Aorta (tissue), 5 donors: Measurements from ENCODE around the gene FAM193B. TPM values are rescaled to one million over a fixed set of nuclear protein-coding genes. Genes with fewer than 3 reads are reported as not detected.

Experiments
- ATAC-seq: fragments of 200-7000 bp; cut with Tn5 transposase; one replicate; pipeline ENCODE4 v1.9.1; 2022; ENCODE audit warnings: moderate library complexity; ENCODE audit not compliant: low FRiP score
- DNase-seq, 2 donors: peaks; one replicate each; pipeline ENCODE4 v3.0.0-alpha.2; 2020
- H3K27ac ChIP-seq, 2 donors: one replicate each; pipeline ENCODE4 v1.5.1; 2013; ENCODE audit warnings: low read length in 2 of 2, mild to moderate bottlenecking in 2 of 2, moderate library complexity in 2 of 2, control low read depth in 1 of 2, inconsistent platforms in 1 of 2, low read depth in 1 of 2
- H3K27me3 ChIP-seq, 2 donors: one replicate each; pipeline ENCODE4 v1.6.1; 2013; ENCODE audit warnings: control low read depth in 1 of 2, low read length in 1 of 2, mild to moderate bottlenecking in 1 of 2, moderate library complexity in 1 of 2; ENCODE audit not compliant: insufficient read depth in 2 of 2, control insufficient read depth in 1 of 2
- H3K36me3 ChIP-seq, 2 donors: one replicate each; pipeline ENCODE4 v1.6.1; 2013; ENCODE audit warnings: control low read depth in 1 of 2, low read length in 1 of 2, mild to moderate bottlenecking in 1 of 2; ENCODE audit not compliant: insufficient read depth in 2 of 2, control insufficient read depth in 1 of 2
- H3K4me1 ChIP-seq, 2 donors: one replicate each; pipeline ENCODE4 v1.6.1; 2013; ENCODE audit warnings: low read length in 2 of 2, control low read depth in 1 of 2, mild to moderate bottlenecking in 1 of 2, moderate library complexity in 1 of 2; ENCODE audit not compliant: insufficient read depth in 2 of 2, control insufficient read depth in 1 of 2
- H3K4me3 ChIP-seq, 2 donors: one replicate each; pipeline ENCODE4 v1.5.1; 2013; ENCODE audit warnings: low read length in 2 of 2, control low read depth in 1 of 2, mild to moderate bottlenecking in 1 of 2
- H3K9me3 ChIP-seq: one replicate; pipeline ENCODE4 v1.6.1; 2013; ENCODE audit warnings: mild to moderate bottlenecking, low read length; ENCODE audit not compliant: control insufficient read depth
- WGBS, 2 donors: extraction: QIAGEN DNeasy Blood & Tissue Kit; methylation state at CpG; one replicate each; pipeline ENCODE4 v1.1.7; 2013; 5-methylcytosine and 5-hydroxymethylcytosine counted together
- intact Hi-C, 2 donors: fragments of 100-400 bp; cut with DNase I; formaldehyde crosslinking; loops; one replicate each; pipeline versions ENCODE4 v1.14.2 to v1.15.0; 2022
- polyA plus RNA-seq, 2 donors: library from polyadenylated mRNA; stranded (reverse); fragments of 200-250 nt; gene quantifications; one replicate each; pipeline ENCODE4 v1.2.3, GENCODE V29; 2013
- total RNA-seq, 2 donors: library from RNA; stranded (reverse); fragmentation: NEBNext Ultra II Directional; extraction: Animal tissue kit (Norgen Biotek cat#: 25700); gene quantifications; one replicate each; pipeline ENCODE4 v1.2.1, GENCODE V29; 2021
- donor health status: healthy with polysubstance abuse.
- donor health status: Bipolar disorder and iron deficiency.
- donor health status: DM: no; HTN: no; CAD: no.
- donor health status: DM: no; HTN: no; CAD: no.
- donor health status: DM: yes; HTN: yes; CAD: no.

Gene FAM193B
- total and polyA plus RNA-seq, 4 donors = 49.5 to 533 (median 90.0) TPM

DNA sequence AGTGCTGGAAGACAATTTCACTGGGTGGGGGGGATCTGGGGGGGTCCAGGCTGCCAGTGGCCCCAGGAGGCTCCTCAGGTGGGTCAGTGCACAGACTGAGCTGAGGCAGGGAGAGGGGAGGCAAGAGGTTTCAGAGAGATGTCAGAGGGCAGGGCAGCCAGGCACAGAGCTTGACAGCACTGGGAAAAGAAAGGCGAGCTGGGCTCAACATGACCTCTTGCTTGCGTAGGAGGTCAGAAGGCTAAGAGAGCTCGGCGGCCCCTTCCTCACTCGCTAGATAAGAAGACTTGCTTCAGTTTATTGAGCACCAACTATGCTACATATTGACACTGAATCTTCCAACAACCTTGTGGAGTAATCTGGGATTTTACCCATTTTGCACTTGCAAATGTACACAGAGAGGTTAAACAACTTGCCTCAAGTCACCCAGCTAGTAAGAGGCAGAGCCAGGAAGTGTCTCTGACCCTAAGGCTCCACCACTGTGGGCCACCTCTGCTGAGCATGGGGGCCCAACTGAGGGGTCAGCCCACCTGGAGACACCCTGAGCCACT lies 60.5 kb downstream of the FAM193B start:
- H3K27me3 ChIP-seq = no peaks in the 10 kb centered on the region
- intact Hi-C loops = loop anchor here in 1 of 2 donors (2.0 kb wide), 1 partner anchor 37 kb away; no protein-coding TSS in a partner anchor
- DNase-seq = no peak
- H3K4me3 ChIP-seq = no peak overlapping the region
- no peaks in the 10 kb centered on the region for H3K9me3 ChIP-seq
- WGBS, 2 donors = 29 to 33% methylated on average over 5 of the region's 5 CpGs
- no peak for ATAC-seq
- peaks cover 0 to 10% of the 10 kb centered on the region in 2 donors for H3K36me3 ChIP-seq
- peak overlapping the region; percentile 46 to 58 for H3K27ac ChIP-seq
- no peaks in the 10 kb centered on the region for H3K4me1 ChIP-seq

DNA sequence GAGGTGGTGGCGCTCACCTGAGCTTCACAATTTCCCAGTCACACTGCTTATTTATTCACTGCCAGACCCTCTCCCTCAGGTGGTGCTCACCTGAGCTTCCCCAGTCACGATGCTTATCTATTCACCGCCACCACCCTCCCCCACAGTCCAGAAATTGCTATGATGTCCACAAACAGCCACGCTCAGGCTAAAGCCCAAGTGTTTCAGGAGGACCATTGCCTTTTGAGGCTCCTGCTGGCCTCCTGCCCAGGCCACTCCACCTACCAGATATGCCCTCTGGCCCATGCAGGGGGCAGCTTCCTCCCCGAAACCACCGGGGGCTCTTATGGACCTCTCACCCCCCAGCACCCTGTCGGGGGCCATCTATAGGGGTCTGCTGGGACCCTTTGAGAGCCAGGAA lies 61.5 kb downstream of the FAM193B start:
- H3K9me3 ChIP-seq = no peaks in the 10 kb centered on the region
- DNase-seq (no peak), ATAC-seq (no peak)
- H3K27me3 ChIP-seq = no peaks in the 10 kb centered on the region
- H3K4me3 ChIP-seq = no peak overlapping the region
- peak overlapping the region; percentile 46 to 58 for H3K27ac ChIP-seq
- H3K4me1 ChIP-seq = no peaks in the 10 kb centered on the region
- intact Hi-C loops = no loop called here
- peaks cover 0 to 12% of the 10 kb centered on the region in 2 donors for H3K36me3 ChIP-seq
- WGBS, 2 donors = 18 to 22% methylated on average over 7 of the region's 7 CpGs

DNA sequence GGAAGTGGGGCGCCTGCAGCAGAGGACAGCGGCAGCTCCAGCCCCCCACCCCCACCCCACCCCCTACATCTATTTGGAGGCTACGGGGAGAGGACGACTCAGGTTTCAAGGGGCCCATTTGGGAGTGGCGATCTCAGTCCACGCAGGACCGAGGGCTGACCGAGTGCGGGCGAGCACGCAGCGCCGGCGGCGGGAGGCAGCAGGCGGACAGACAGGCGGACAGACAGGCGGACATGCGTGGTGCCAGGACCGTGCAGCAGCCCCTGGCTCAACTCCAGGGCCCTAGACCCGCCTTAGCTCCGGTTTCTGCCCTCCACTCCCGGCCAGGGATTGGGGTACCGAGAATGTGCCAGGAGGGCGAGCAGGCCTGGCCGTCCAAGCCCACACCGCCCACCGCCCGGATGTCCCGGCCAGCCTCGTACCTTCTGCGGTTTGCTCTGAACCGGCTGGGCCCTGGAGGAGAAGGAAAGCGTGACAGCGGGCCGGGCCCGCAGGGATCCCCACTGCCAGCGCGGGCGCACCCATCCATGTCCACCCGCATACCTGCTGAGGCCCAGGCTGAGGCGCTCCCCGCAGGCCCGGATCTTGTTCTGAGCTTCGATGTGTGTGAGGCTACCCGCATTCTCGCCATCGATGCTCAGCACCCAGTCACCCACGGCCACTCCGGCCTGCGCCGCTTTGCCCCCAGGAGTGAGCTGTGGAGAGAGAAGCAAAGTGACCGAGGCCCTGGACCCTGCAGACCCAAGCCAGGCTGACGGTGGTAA lies 62.2 kb downstream of the FAM193B start:
- ATAC-seq (no peak), DNase-seq (no peak)
- H3K9me3 ChIP-seq = no peaks in the 10 kb centered on the region
- peaks cover 0 to 16% of the 10 kb centered on the region in 2 donors for H3K36me3 ChIP-seq
- H3K4me3 ChIP-seq = no peak overlapping the region
- peak overlapping the region; percentile 31 to 58 for H3K27ac ChIP-seq
- 26 to 28% methylated on average over 53 to 54 of the region's 54 CpGs for WGBS, 2 donors
- no peaks in the 10 kb centered on the region for H3K4me1 ChIP-seq
- intact Hi-C loops = no loop called here
- H3K27me3 ChIP-seq = no peaks in the 10 kb centered on the region

DNA sequence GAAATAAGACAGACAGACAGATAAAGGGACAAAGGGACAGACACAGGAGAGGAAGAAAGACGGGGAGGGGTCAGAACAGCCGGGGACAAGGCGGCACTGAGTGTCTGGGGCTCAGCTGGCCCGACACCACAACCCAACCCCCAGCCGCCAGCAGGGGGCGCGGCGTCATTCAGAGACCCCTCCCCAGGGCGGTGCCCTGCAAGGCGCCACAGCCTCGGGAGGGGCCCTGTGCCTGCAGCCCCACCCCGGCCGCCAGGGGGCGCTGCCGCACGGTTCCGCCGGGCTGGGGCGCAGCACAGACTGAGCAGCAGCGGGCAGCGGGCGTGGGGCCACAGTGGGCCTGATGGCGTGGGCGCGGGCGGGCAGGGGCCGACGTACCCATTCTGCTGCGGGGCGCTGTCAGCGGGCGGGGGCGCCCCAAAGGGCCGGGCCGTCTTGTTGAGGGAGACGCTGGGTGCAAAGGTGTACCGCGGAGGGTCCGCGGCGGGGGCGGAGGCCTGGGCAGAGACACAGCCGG lies 62.9 kb downstream of the FAM193B start:
- H3K4me3 ChIP-seq = no peak overlapping the region
- ATAC-seq (peak; percentile 12), DNase-seq (peak in 1 of 2 donors; percentile 86)
- H3K9me3 ChIP-seq = no peaks in the 10 kb centered on the region
- intact Hi-C loops = no loop called here
- H3K27ac ChIP-seq = peak overlapping the region; percentile 14 to 31
- WGBS, 2 donors = 16 to 20% methylated on average over 28 to 43 of the region's 43 CpGs
- H3K36me3 ChIP-seq = peaks cover 0 to 16% of the 10 kb centered on the region in 2 donors
- no peaks in the 10 kb centered on the region for H3K27me3 ChIP-seq
- H3K4me1 ChIP-seq = no peaks in the 10 kb centered on the region

DNA sequence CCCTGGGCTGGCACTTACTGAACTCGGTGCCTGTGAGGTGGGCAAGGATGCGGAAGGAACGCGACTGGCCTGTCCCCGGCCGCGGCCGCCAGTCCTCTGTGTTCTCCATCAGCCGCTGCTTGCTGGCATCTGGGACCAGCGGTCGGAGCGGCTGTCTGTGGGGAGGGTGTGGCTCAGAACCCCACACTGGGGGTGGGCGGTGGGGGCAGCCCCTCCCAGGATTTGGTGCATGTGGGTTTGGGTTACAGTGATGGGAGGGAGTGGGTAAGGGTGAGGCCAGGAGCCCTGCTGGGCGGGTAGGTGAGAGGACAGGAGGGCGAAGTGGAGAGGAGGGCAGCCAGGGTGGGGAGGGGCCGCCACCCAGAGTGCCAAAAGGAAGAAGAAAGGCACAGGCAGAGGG lies 63.4 kb downstream of the FAM193B start:
- H3K27ac ChIP-seq = peak overlapping the region in 1 of 2 donors; percentile 10
- no peak overlapping the region for H3K4me3 ChIP-seq
- no peaks in the 10 kb centered on the region for H3K27me3 ChIP-seq
- ATAC-seq (no peak), DNase-seq (no peak)
- no peaks in the 10 kb centered on the region for H3K4me1 ChIP-seq
- peaks cover 0 to 18% of the 10 kb centered on the region in 2 donors for H3K36me3 ChIP-seq
- no peaks in the 10 kb centered on the region for H3K9me3 ChIP-seq
- intact Hi-C loops = no loop called here
- WGBS, 2 donors = 26 to 29% methylated on average over 16 of the region's 16 CpGs

DNA sequence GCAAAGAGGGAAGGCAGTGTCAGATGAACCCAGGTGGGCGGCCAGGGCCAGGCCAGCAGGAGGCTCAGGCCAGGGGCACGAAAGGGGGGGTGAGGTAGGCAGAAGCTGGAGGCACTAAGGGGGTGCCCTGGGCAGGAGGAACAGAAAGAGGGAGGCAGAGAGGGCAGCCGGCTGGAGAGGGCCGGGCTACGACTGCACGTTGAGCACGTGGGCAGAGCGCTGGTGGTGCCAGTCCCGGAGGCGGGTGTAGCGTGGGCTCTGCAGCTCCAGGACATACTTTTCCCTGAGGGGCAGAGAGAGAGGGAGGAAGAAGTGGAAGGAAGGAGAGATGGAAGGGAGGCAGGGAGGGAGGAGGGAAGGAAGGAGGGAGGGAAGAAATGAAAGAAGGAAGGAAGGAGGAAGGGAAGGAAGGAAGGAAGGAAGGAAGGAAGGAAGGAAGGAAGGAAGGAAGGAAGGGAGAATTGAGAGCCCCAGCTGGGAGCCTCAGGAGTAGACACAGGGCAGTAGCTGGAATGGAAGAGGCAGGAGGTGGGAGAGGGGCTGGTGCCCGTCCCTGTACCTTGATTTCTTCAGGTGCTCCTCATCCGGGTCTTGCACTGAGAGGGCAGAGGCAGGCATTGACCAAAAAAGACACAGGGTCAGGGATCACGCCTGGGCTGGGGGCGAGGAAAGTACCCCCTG lies 63.9 kb downstream of the FAM193B start:
- Histone ChIP-seq H3K4me1 (no peaks in the 10 kb centered on the region), H3K27me3 (no peaks in the 10 kb centered on the region), H3K27ac (peak overlapping the region in 1 of 2 donors; percentile 11), H3K36me3 (peaks cover 0 to 18% of the 10 kb centered on the region in 2 donors), H3K4me3 (no peak overlapping the region), H3K9me3 (no peaks in the 10 kb centered on the region)
- ATAC-seq (no peak), DNase-seq (no peak)
- intact Hi-C loops = no loop called here
- 17 to 23% methylated on average over 15 of the region's 15 CpGs for WGBS, 2 donors

DNA sequence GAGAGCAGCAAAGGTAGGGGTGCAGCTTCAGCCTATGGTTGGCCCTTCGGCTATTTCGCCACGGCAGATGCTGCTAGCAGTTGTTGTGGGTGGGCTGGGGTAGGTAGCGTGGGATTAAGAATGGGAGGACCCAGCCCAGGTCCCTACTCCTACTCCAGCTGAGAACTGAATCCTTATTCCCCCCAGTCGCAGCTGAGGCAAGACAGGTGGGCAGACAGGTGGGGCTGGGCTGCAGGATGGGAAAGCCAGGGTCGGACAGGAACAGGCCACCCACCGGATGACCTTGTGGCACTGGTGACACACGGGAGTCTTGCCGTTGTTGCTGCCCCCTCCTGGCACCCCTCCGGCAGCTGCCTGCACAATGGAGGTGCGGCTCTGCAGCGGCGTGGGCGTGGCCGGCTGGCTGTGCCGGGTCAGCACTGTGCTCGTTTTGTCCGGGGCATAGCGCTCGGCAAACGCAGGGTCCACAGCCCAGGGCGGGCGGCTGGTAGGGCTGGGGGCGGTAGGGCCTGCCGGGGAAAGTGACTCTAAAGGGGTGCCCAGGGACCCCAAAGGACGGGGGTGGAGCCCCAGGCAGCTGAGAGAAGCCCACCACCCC lies 65.1 kb downstream of the FAM193B start:
- ATAC-seq = no peak
- Histone ChIP-seq H3K9me3 (no peaks in the 10 kb centered on the region), H3K27me3 (no peaks in the 10 kb centered on the region), H3K27ac (no peak overlapping the region), H3K4me1 (no peaks in the 10 kb centered on the region), H3K36me3 (peaks cover 0 to 18% of the 10 kb centered on the region in 2 donors), H3K4me3 (no peak overlapping the region)
- peak in 1 of 2 donors; percentile 81 for DNase-seq
- intact Hi-C loops = no loop called here
- 39% methylated on average over 25 to 26 of the region's 26 CpGs for whole genome bisulfite sequencing, 2 donors

DNA sequence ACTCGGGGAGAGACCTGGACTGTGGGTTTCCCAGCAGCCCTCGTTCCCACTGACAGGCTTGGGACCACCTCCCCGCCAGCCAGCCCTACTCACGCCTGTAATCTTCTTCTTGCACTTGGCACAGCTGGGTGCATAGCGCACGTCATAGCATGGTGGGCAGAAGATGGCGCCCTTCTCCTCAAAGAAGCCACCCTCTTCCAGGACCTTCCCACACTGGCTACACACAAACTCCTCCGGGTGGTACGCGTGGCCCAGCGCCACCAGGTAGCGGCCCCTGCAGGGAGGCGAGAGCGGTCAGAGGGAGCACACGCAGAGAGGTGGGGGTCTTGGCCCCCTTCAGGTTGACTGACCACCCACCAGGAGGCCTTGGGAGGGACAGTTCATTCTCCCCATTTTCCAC lies 66.4 kb downstream of the FAM193B start:
- DNase-seq (no peak), ATAC-seq (no peak)
- intact Hi-C loops = no loop called here
- H3K27ac ChIP-seq = no peak overlapping the region
- H3K27me3 ChIP-seq = no peaks in the 10 kb centered on the region
- H3K4me3 ChIP-seq = no peak overlapping the region
- H3K9me3 ChIP-seq = no peaks in the 10 kb centered on the region
- 69% methylated on average over 15 of the region's 15 CpGs for WGBS, 2 donors
- H3K36me3 ChIP-seq = peaks cover 0 to 18% of the 10 kb centered on the region in 2 donors
- H3K4me1 ChIP-seq = no peaks in the 10 kb centered on the region
